Neuronal stem cell (in vitro differentiated cells): ENCODE results near the gene BORCS5.

ENCODE experiments used
- DNase-seq: peaks from one replicate; pipeline ENCODE4 v3.0.0-alpha.2; 2013; ENCODE audit warnings: low spot score
- H2AFZ ChIP-seq: one replicate; pipeline ENCODE4 v1.6.1; 2013; ENCODE audit warnings: mild to moderate bottlenecking, low read length, inconsistent platforms
- H2AK5ac ChIP-seq: 2 replicates; pipeline ENCODE4 v1.6.1; 2013; ENCODE audit warnings: low read depth, mild to moderate bottlenecking, inconsistent platforms, low read length, moderate library complexity, mixed read lengths
- H2BK120ac ChIP-seq: 2 replicates; pipeline ENCODE4 v1.6.1; 2013; ENCODE audit warnings: low read depth, mild to moderate bottlenecking, inconsistent platforms, low read length, moderate library complexity, mixed read lengths
- H2BK12ac ChIP-seq: one replicate; pipeline ENCODE4 v1.6.1; 2013; ENCODE audit warnings: low read length, inconsistent platforms
- H2BK15ac ChIP-seq: 2 replicates; pipeline ENCODE4 v1.6.1; 2013; ENCODE audit warnings: mild to moderate bottlenecking, low read length, inconsistent platforms, mixed read lengths
- H2BK5ac ChIP-seq: one replicate; pipeline ENCODE4 v1.6.1; 2013; ENCODE audit warnings: inconsistent platforms, mild to moderate bottlenecking, low read length, moderate library complexity
- H3K14ac ChIP-seq: one replicate; pipeline ENCODE4 v1.6.1; 2013; ENCODE audit warnings: low read length, inconsistent platforms
- H3K18ac ChIP-seq: 2 replicates; pipeline ENCODE4 v1.6.1; 2013; ENCODE audit warnings: low read length, inconsistent platforms
- H3K23ac ChIP-seq: 2 replicates; pipeline ENCODE4 v1.6.1; 2013; ENCODE audit warnings: low read depth, mild to moderate bottlenecking, mixed read lengths, low read length, inconsistent platforms; ENCODE audit not compliant: poor library complexity
- H3K27ac ChIP-seq: replicated peaks from 3 replicates; pipeline ENCODE4 v1.5.1; 2013; ENCODE audit warnings: low read length, inconsistent platforms
- H3K27me3 ChIP-seq, 3 experiments: 2 replicates each; pipeline ENCODE4 v1.6.1; 2013; ENCODE audit warnings: low read length in 3 of 3, mild to moderate bottlenecking in 2 of 3, inconsistent platforms in 1 of 3, low read depth in 1 of 3, mixed read lengths in 1 of 3, moderate library complexity in 1 of 3; ENCODE audit not compliant: control insufficient read depth in 3 of 3, insufficient read depth in 3 of 3
- H3K36me3 ChIP-seq, 2 donors: replicated peaks in 1 of 2; 2 replicates each; pipeline ENCODE4 v1.6.1; 2013; ENCODE audit warnings: low read length in 2 of 2; ENCODE audit not compliant: control insufficient read depth in 2 of 2, insufficient read depth in 2 of 2
- H3K4ac ChIP-seq: 2 replicates; pipeline ENCODE4 v1.6.1; 2013; ENCODE audit warnings: inconsistent platforms, mild to moderate bottlenecking, low read length, moderate library complexity
- H3K4me1 ChIP-seq, 2 donors: 1 replicate in 1 of 2; 2 replicates in 1 of 2; pipeline ENCODE4 v1.6.1; 2013; ENCODE audit warnings: low read length in 2 of 2, low read depth in 1 of 2; ENCODE audit not compliant: control insufficient read depth in 2 of 2, insufficient read depth in 1 of 2
- H3K4me2 ChIP-seq: one replicate; pipeline ENCODE4 v1.6.1; 2013; ENCODE audit warnings: mild to moderate bottlenecking, low read length, inconsistent platforms; ENCODE audit not compliant: insufficient read depth, poor library complexity, severe bottlenecking
- H3K4me3 ChIP-seq, 2 donors: 2 replicates each; pipeline ENCODE4 v1.5.1; 2013; ENCODE audit warnings: low read length in 2 of 2, mild to moderate bottlenecking in 2 of 2, inconsistent platforms in 1 of 2, moderate library complexity in 1 of 2
- H3K79me1 ChIP-seq: one replicate; pipeline ENCODE4 v1.6.1; 2013; ENCODE audit warnings: low read depth, mild to moderate bottlenecking, inconsistent platforms, low read length, moderate library complexity
- H3K9ac ChIP-seq: one replicate; pipeline ENCODE4 v1.6.1; 2013; ENCODE audit warnings: mild to moderate bottlenecking, low read depth, low read length, inconsistent platforms; ENCODE audit not compliant: poor library complexity
- H3K9me3 ChIP-seq, 2 donors: replicated peaks in 1 of 2; 2 replicates each; pipeline versions ENCODE3 to v1.6.1; 2013; ENCODE audit warnings: low read length in 2 of 2, mild to moderate bottlenecking in 2 of 2, inconsistent platforms in 1 of 2, low read depth in 1 of 2, mixed read lengths in 1 of 2, moderate library complexity in 1 of 2; ENCODE audit not compliant: control insufficient read depth in 2 of 2, insufficient read depth in 1 of 2
- H4K8ac ChIP-seq: one replicate; pipeline ENCODE4 v1.6.1; 2013; ENCODE audit warnings: low read depth, mild to moderate bottlenecking, inconsistent platforms, low read length, moderate library complexity
- H4K91ac ChIP-seq: one replicate; pipeline ENCODE4 v1.6.1; 2013; ENCODE audit warnings: low read length, low read depth, mild to moderate bottlenecking, inconsistent platforms; ENCODE audit not compliant: poor library complexity
- WGBS, 2 donors: extraction: QIAGEN DNeasy Blood & Tissue Kit; methylation state at CpG; one replicate each; pipeline ENCODE4 v1.1.7; 2013; ENCODE audit warnings: missing lambda C conversion rate in 2 of 2, mixed read lengths in 1 of 2; ENCODE audit not compliant: insufficient read length in 2 of 2, insufficient replicate concordance in 1 of 2; ENCODE audit errors: extremely low coverage in 2 of 2; 5-methylcytosine and 5-hydroxymethylcytosine counted together

Gene BORCS5

DNA sequence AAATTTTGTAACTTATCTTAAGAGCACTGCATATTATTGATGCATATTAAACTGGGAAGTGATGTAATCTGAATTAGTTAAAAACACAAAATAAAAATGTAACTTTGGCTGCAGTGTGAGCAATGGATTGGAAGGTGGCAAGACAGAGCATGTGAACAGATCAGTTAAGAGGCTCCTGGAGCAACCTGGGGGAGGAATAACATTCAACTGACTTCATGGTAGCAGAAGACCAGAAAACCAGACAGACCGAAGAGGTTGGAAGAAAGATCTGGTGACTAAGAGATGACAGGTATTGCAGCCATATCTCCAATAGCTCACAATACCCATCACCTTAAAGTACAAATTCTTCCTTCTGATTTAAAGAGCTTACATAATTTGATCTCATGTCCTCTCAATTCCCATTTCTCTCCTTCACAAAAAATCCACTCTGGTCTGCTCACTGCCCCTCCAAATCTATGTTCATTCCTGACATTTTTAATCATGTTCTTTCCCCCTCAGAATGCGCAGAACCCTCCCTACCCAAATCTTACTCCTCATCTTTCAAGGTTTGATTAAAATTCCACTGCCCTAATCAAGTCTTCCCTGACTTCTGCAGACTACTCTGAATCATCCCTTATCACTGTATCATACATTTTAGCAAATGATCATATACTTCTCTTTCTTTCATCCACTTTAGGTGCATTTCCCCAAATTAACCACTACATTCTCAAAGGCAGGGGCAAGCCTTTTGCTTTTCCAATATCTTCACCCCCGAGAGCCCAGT, 154.3 kb downstream of the BORCS5 start:
- no peak overlapping the region for H2AFZ ChIP-seq
- no peak overlapping the region for H2BK15ac ChIP-seq
- no peak overlapping the region for H2BK12ac ChIP-seq
- H3K18ac ChIP-seq: no peak overlapping the region
- H3K36me3 ChIP-seq: peaks cover 0 to 6% of the 10 kb centered on the region in 2 donors
- no peak for DNase-seq
- no peaks in the 10 kb centered on the region for H3K79me1 ChIP-seq
- H3K4me2 ChIP-seq: no peak overlapping the region
- H3K27ac ChIP-seq: no peak overlapping the region
- no peaks in the 10 kb centered on the region for H3K27me3 ChIP-seq
- peaks cover 4 to 24% of the 10 kb centered on the region in 2 donors for H3K4me1 ChIP-seq
- H3K9ac ChIP-seq: no peak overlapping the region
- no peak overlapping the region for H3K4me3 ChIP-seq
- no peak overlapping the region for H2AK5ac ChIP-seq
- WGBS, 2 donors: no CpG with 5 or more reads among the region's 3 CpGs
- no peaks in the 10 kb centered on the region for H3K9me3 ChIP-seq
- H3K23ac ChIP-seq: no peak overlapping the region
- H4K8ac ChIP-seq: no peak overlapping the region
- H2BK5ac ChIP-seq: no peak overlapping the region
- H2BK120ac ChIP-seq: no peak overlapping the region
- no peak overlapping the region for H3K14ac ChIP-seq
- H4K91ac ChIP-seq: no peak overlapping the region
- no peak overlapping the region for H3K4ac ChIP-seq

DNA sequence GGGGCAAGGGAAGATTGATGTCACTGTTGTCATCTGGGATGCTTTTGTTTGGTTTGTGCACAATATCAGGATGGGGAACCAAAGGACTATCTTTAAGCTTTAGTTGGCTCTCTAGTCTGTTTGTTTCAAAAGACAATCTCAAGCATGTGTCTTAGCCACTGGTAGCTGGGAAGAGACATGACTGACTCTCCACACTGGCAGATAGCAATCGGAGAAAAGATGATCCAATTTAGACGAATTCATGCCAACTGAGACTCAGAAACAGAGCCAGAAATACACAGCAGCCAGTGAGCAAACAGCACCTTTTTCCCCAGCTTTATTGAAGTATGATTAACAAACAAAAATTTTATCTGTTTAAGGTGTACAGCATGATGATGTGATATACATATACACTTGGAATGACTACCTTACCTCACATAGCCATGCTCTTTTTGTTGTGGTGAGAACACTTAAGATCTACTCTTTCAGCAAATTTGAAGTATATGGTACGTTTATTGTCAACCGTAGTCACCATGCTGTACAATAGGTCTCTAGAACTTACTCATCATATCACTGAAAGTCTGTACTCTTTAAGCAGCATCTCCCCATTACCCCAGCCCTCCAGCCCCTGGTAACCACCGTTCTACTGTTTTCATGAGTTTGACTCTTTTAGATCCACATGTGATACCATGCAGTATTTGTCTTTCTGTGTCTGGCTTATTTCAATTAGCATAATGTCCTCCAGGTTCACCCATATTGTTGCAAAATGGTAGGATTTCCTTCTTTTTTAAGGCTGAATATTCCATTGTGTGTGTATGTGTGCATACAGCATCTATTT, 155.2 kb downstream of the BORCS5 start:
- Histone ChIP-seq H2BK15ac (no peak overlapping the region), H3K27me3 (no peaks in the 10 kb centered on the region)

DNA sequence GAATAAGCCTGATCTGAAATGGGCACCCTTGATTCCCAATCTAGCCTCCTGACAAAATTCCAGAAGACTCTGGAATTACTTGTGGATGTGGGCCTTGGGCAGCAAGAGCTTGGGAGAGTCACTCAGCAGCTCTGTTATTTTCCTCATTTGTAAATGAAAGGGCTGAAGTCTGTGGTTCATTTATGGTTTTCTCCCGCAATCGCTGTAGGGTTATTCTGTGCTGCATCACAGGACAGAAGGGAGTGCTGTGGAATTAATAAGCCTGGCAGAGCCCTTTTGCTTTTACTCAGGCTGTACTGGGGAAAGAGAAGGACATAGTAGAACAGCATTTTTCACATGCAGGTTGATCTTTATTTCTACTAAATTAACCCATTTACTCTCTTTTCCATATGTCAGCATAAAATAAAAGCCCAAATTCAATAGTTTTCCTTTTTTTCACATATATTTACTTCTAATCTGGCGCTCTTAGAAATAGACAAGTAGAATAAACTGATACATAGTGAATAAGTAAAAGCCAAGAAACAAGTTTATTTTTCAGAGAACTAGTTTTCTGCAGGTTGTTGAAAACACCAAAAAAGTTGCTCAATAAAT, 156.6 kb downstream of the BORCS5 start:
- no peak for DNase-seq
- Histone ChIP-seq H3K9ac (no peak overlapping the region), H3K36me3 (peaks cover 0 to 29% of the 10 kb centered on the region in 2 donors), H4K91ac (no peak overlapping the region), H3K4me2 (no peak overlapping the region), H4K8ac (no peak overlapping the region), H3K4ac (no peak overlapping the region), H2AFZ (no peak overlapping the region), H3K14ac (no peak overlapping the region), H2BK120ac (no peak overlapping the region), H3K18ac (no peak overlapping the region), H3K4me1 (peaks cover 4 to 14% of the 10 kb centered on the region in 2 donors), H2BK12ac (no peak overlapping the region), H3K27me3 (no peaks in the 10 kb centered on the region), H2AK5ac (no peak overlapping the region), H2BK15ac (no peak overlapping the region), H3K79me1 (no peaks in the 10 kb centered on the region), H2BK5ac (no peak overlapping the region), H3K4me3 (no peak overlapping the region), H3K27ac (no peak overlapping the region), H3K9me3 (no peaks in the 10 kb centered on the region), H3K23ac (no peak overlapping the region)
- WGBS, 2 donors: no CpG with 5 or more reads among the region's 3 CpGs

More for the DNA sequence above, 155.2 kb downstream of the BORCS5 start:
- Histone ChIP-seq H2AFZ (no peak overlapping the region), H3K4me1 (peaks cover 2 to 15% of the 10 kb centered on the region in 2 donors), H3K23ac (no peak overlapping the region), H2AK5ac (no peak overlapping the region), H2BK5ac (no peak overlapping the region), H3K36me3 (peaks cover 0 to 15% of the 10 kb centered on the region in 2 donors), H2BK120ac (no peak overlapping the region), H4K91ac (no peak overlapping the region), H3K79me1 (no peaks in the 10 kb centered on the region), H3K27ac (no peak overlapping the region), H4K8ac (no peak overlapping the region), H3K4me3 (no peak overlapping the region), H3K18ac (no peak overlapping the region), H2BK12ac (no peak overlapping the region), H3K9me3 (no peaks in the 10 kb centered on the region), H3K9ac (no peak overlapping the region), H3K14ac (no peak overlapping the region), H3K4me2 (no peak overlapping the region), H3K4ac (no peak overlapping the region)
- WGBS, 2 donors: no CpG with 5 or more reads among the region's 5 CpGs
- DNase-seq: no peak

DNA sequence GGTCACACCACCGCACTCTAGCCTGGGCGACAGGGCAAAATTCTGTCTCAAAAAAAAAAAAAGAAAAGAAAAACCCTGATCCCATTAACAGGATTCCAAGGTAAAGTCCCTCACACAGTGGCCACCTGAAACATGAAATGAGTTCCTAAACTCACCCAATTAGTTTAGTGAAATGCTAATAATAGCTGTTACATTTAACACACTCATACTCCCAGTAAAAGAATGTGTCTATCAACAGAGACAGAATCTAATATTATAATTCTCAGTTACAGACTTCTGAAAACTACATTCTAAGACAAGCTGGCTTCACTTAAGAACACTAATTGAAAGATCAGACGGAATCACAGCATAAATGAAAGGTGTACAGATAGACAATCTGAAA, 161.6 kb downstream of the BORCS5 start:
- H2AFZ ChIP-seq: no peak overlapping the region
- H3K9ac ChIP-seq: no peak overlapping the region
- H3K18ac ChIP-seq: no peak overlapping the region
- peaks cover 8 to 44% of the 10 kb centered on the region in 2 donors for H3K4me1 ChIP-seq
- no peaks in the 10 kb centered on the region for H3K27me3 ChIP-seq
- no peak overlapping the region for H3K4me2 ChIP-seq
- no peak overlapping the region for H2BK15ac ChIP-seq
- no peak overlapping the region for H2BK5ac ChIP-seq
- H3K23ac ChIP-seq: no peak overlapping the region
- no peaks in the 10 kb centered on the region for H3K9me3 ChIP-seq
- H3K4ac ChIP-seq: no peak overlapping the region
- H4K91ac ChIP-seq: no peak overlapping the region
- H2BK12ac ChIP-seq: no peak overlapping the region
- peaks cover 0 to 38% of the 10 kb centered on the region in 2 donors for H3K36me3 ChIP-seq
- H3K27ac ChIP-seq: no peak overlapping the region
- no peak overlapping the region for H3K14ac ChIP-seq
- H2BK120ac ChIP-seq: no peak overlapping the region
- H3K79me1 ChIP-seq: no peaks in the 10 kb centered on the region
- DNase-seq: no peak
- no CpG with 5 or more reads among the region's 3 CpGs for WGBS, 2 donors
- no peak overlapping the region for H2AK5ac ChIP-seq
- H4K8ac ChIP-seq: no peak overlapping the region
- H3K4me3 ChIP-seq: no peak overlapping the region
